Measurements from ENCODE around the gene MAPK12. TPM values are rescaled to one million over a fixed set of nuclear protein-coding genes. Genes with fewer than 3 reads are reported as not detected.

MAPK12 gene
- total and polyA plus RNA-seq, 2 donors (not counting 1 experiment from before 2014, with no cell fraction given), result 16.4 to 30.1 TPM

GRCh38 chr22:50278956-50279619 lies 17.6 kb upstream of the MAPK12 start:
- H3K27me3 ChIP-seq (ENCODE audit: control insufficient read depth, insufficient read depth, low read length), result no peaks in the 10 kb centered on the region
- no peak overlapping the region for H2AFZ ChIP-seq (ENCODE audit: low read length)
- H3K4me2 ChIP-seq (ENCODE audit: extremely low read depth, insufficient read depth, low read length), result no peak overlapping the region
- H3K27ac ChIP-seq (ENCODE audit: insufficient read depth, low read length), result no peak overlapping the region
- no peaks in the 10 kb centered on the region for H4K20me1 ChIP-seq (ENCODE audit: control insufficient read depth, extremely low read depth, insufficient read depth, low read length)
- no peaks in the 10 kb centered on the region for H3K9me3 ChIP-seq (ENCODE audit: control insufficient read depth, insufficient read depth, low read depth, low read length)
- H3K4me1 ChIP-seq (ENCODE audit: control insufficient read depth, extremely low read depth, insufficient read depth, low read length), result peaks cover 5% of the 10 kb centered on the region
- H3K79me2 ChIP-seq (ENCODE audit: control insufficient read depth, insufficient read depth, low read length), result peaks cover 1% of the 10 kb centered on the region
- TF ChIP-seq, protein P1, sequence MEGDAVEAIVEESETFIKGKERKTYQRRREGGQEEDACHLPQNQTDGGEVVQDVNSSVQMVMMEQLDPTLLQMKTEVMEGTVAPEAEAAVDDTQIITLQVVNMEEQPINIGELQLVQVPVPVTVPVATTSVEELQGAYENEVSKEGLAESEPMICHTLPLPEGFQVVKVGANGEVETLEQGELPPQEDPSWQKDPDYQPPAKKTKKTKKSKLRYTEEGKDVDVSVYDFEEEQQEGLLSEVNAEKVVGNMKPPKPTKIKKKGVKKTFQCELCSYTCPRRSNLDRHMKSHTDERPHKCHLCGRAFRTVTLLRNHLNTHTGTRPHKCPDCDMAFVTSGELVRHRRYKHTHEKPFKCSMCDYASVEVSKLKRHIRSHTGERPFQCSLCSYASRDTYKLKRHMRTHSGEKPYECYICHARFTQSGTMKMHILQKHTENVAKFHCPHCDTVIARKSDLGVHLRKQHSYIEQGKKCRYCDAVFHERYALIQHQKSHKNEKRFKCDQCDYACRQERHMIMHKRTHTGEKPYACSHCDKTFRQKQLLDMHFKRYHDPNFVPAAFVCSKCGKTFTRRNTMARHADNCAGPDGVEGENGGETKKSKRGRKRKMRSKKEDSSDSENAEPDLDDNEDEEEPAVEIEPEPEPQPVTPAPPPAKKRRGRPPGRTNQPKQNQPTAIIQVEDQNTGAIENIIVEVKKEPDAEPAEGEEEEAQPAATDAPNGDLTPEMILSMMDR (conservative IDR thresholded peaks at IDR 0.05 in 1 of 2, IDR thresholded peaks at IDR 0.05 in 1 of 2; ENCODE audit: low read depth in 1 of 2, low read length in 2 of 2), result no peak
- TF ChIP-seq EZH2 (IDR thresholded peaks at IDR 0.05; ENCODE audit: low read length, missing control alignments), result no peak
- no peak overlapping the region for H3K9ac ChIP-seq (ENCODE audit: insufficient read depth, low read length)
- no peak overlapping the region for H3K4me3 ChIP-seq (replicated peaks in 1 of 4; ENCODE audit: control extremely low read depth in 1 of 4, insufficient read depth in 1 of 4, low read depth in 3 of 4, low read length in 4 of 4)
- H3K36me3 ChIP-seq (ENCODE audit: control insufficient read depth, insufficient read depth, low read length), result peaks cover 75% of the 10 kb centered on the region
- DNase-seq (ENCODE audit: low read depth in 2 of 2), result no peak

DNA sequence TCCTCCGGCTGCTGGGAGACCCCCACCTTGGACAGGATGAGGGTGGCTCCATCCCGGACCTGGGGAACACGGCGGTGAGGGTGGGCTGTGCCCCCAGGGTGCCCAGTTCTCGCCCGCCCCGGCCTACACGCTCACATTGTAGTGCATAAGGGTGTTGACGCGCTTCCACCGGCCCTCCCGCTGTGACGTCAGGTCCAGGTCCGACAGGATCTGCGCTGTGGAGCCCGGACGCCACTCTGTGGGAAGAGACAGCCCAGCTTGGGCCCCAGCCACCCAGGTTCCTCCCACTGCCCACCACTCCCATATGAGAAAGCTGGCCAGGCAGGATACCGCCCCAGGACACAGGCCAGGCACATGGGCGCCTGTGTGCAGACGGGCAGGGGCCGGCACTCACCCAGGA lies 17.0 kb upstream of the MAPK12 start:
- H3K9ac ChIP-seq (ENCODE audit: insufficient read depth, low read length), result no peak overlapping the region
- H3K4me2 ChIP-seq (ENCODE audit: extremely low read depth, insufficient read depth, low read length), result no peak overlapping the region
- H3K36me3 ChIP-seq (ENCODE audit: control insufficient read depth, insufficient read depth, low read length), result peaks cover 75% of the 10 kb centered on the region
- no peaks in the 10 kb centered on the region for H3K27me3 ChIP-seq (ENCODE audit: control insufficient read depth, insufficient read depth, low read length)
- no peak overlapping the region for H3K4me3 ChIP-seq (replicated peaks in 1 of 4; ENCODE audit: control extremely low read depth in 1 of 4, insufficient read depth in 1 of 4, low read depth in 3 of 4, low read length in 4 of 4)
- DNase-seq (ENCODE audit: low read depth in 2 of 2), result no peak
- H3K4me1 ChIP-seq (ENCODE audit: control insufficient read depth, extremely low read depth, insufficient read depth, low read length), result peaks cover 5% of the 10 kb centered on the region
- no peaks in the 10 kb centered on the region for H4K20me1 ChIP-seq (ENCODE audit: control insufficient read depth, extremely low read depth, insufficient read depth, low read length)
- H3K27ac ChIP-seq (ENCODE audit: insufficient read depth, low read length), result no peak overlapping the region
- peaks cover 1% of the 10 kb centered on the region for H3K79me2 ChIP-seq (ENCODE audit: control insufficient read depth, insufficient read depth, low read length)
- H3K9me3 ChIP-seq (ENCODE audit: control insufficient read depth, insufficient read depth, low read depth, low read length), result no peaks in the 10 kb centered on the region
- TF ChIP-seq, protein P1 (conservative IDR thresholded peaks at IDR 0.05 in 1 of 2, IDR thresholded peaks at IDR 0.05 in 1 of 2; ENCODE audit: low read depth in 1 of 2, low read length in 2 of 2), result no peak
- TF ChIP-seq EZH2 (IDR thresholded peaks at IDR 0.05; ENCODE audit: low read length, missing control alignments), result no peak
- no peak overlapping the region for H2AFZ ChIP-seq (ENCODE audit: low read length)

- no peak overlapping the region for H3K4me2 ChIP-seq (ENCODE audit: extremely low read depth, insufficient read depth, low read length)
- peaks cover 2% of the 10 kb centered on the region for H3K4me1 ChIP-seq (ENCODE audit: control insufficient read depth, extremely low read depth, insufficient read depth, low read length)
- H3K27ac ChIP-seq (ENCODE audit: insufficient read depth, low read length), result no peak overlapping the region
- H3K79me2 ChIP-seq (ENCODE audit: control insufficient read depth, insufficient read depth, low read length), result peaks cover 1% of the 10 kb centered on the region
- no peaks in the 10 kb centered on the region for H3K9me3 ChIP-seq (ENCODE audit: control insufficient read depth, insufficient read depth, low read depth, low read length)
- H3K27me3 ChIP-seq (ENCODE audit: control insufficient read depth, insufficient read depth, low read length), result no peaks in the 10 kb centered on the region
- H2AFZ ChIP-seq (ENCODE audit: low read length), result no peak overlapping the region
- no peak overlapping the region for H3K4me3 ChIP-seq (replicated peaks in 1 of 4; ENCODE audit: control extremely low read depth in 1 of 4, insufficient read depth in 1 of 4, low read depth in 3 of 4, low read length in 4 of 4)
- H4K20me1 ChIP-seq (ENCODE audit: control insufficient read depth, extremely low read depth, insufficient read depth, low read length), result no peaks in the 10 kb centered on the region
- no peak for DNase-seq (ENCODE audit: low read depth in 2 of 2)
- H3K36me3 ChIP-seq (ENCODE audit: control insufficient read depth, insufficient read depth, low read length), result peaks cover 70% of the 10 kb centered on the region
- no peak for TF ChIP-seq EZH2 (IDR thresholded peaks at IDR 0.05; ENCODE audit: low read length, missing control alignments)
- TF ChIP-seq, protein P1 (conservative IDR thresholded peaks at IDR 0.05 in 1 of 2, IDR thresholded peaks at IDR 0.05 in 1 of 2; ENCODE audit: low read depth in 1 of 2, low read length in 2 of 2), result no peak
- no peak overlapping the region for H3K9ac ChIP-seq (ENCODE audit: insufficient read depth, low read length)
Measured at GRCh38 chr22:50277761-50278160, 16.3 kb upstream of the MAPK12 start.

Data from fibroblast of lung (primary cell).